CD4-positive, alpha-beta memory T cell (primary cell): ENCODE results near the gene EEF1AKMT3. TPM values are rescaled to one million over a fixed set of nuclear protein-coding genes. Genes with fewer than 3 reads are reported as not detected.

Experiments used
- CTCF ChIA-PET: fragments of 350-600 bp; sonication (Branson Sonifier 250); formaldehyde crosslinking; loops from one replicate; lab custom pipeline; 2021; ENCODE audit warnings: inconsistent platforms; ENCODE audit not compliant: partially characterized antibody; lab: Charles Lee
- POLR2A ChIA-PET: fragments of 350-600 bp; sonication (Branson Sonifier 250); formaldehyde crosslinking; loops from one replicate; lab custom pipeline; 2021; ENCODE audit not compliant: partially characterized antibody; lab: Charles Lee
- DNase-seq, 5 donors: peaks; one replicate each; pipeline versions ENCODE4 v3.0.0 to v3.0.0-alpha.2; 2020 to 2022; ENCODE audit warnings: mixed read lengths in 1 of 5
- H3K27ac ChIP-seq: one replicate; pipeline ENCODE4 v1.7.0; 2013; ENCODE audit warnings: low read depth, low read length
- H3K27me3 ChIP-seq: 2 replicates; pipeline ENCODE4 v1.7.0; 2013; ENCODE audit warnings: mild to moderate bottlenecking, low read length, moderate library complexity; ENCODE audit not compliant: insufficient read depth
- H3K36me3 ChIP-seq: 2 replicates; pipeline ENCODE4 v1.7.0; 2013; ENCODE audit warnings: mild to moderate bottlenecking, low read length, moderate library complexity; ENCODE audit not compliant: insufficient read depth
- H3K4me1 ChIP-seq: 2 replicates; pipeline ENCODE4 v1.7.0; 2013; ENCODE audit warnings: mild to moderate bottlenecking, low read length, moderate library complexity; ENCODE audit not compliant: insufficient read depth
- H3K4me3 ChIP-seq, 2 donors: one replicate each; pipeline ENCODE4 v1.7.0; 2013; ENCODE audit warnings: low read length in 2 of 2, mild to moderate bottlenecking in 1 of 2
- H3K9me3 ChIP-seq, 2 donors: one replicate each; pipeline ENCODE4 v1.7.0; 2013; ENCODE audit warnings: low read length in 2 of 2, control low read depth in 1 of 2; ENCODE audit not compliant: control insufficient read depth in 1 of 2
- H3K27ac Mint-ChIP-seq, 7 donors: one replicate each; pipeline ENCODE4 v1.8.0; 2020 to 2021; ENCODE audit warnings: mixed read lengths in 7 of 7, mild to moderate bottlenecking in 6 of 7, inconsistent platforms in 3 of 7, moderate library complexity in 3 of 7
- H3K27me3 Mint-ChIP-seq, 2 donors: one replicate each; pipeline ENCODE4 v1.8.0; 2020 to 2021; ENCODE audit warnings: mixed read lengths in 2 of 2
- H3K36me3 Mint-ChIP-seq, 2 donors: one replicate each; pipeline ENCODE4 v1.8.0; 2020 to 2021; ENCODE audit warnings: mixed read lengths in 2 of 2, inconsistent platforms in 1 of 2, mild to moderate bottlenecking in 1 of 2
- H3K4me1 Mint-ChIP-seq, 4 donors: one replicate each; pipeline ENCODE4 v1.8.0; 2020 to 2021; ENCODE audit warnings: mixed read lengths in 4 of 4, mild to moderate bottlenecking in 1 of 4
- H3K4me3 Mint-ChIP-seq, 8 donors: one replicate each; pipeline ENCODE4 v1.8.0; 2020 to 2021; ENCODE audit warnings: mixed read lengths in 8 of 8, mild to moderate bottlenecking in 7 of 8, moderate library complexity in 6 of 8, inconsistent platforms in 3 of 8
- H3K9me3 Mint-ChIP-seq, 8 donors: one replicate each; pipeline ENCODE4 v1.8.0; 2020 to 2021; ENCODE audit warnings: mixed read lengths in 8 of 8, mild to moderate bottlenecking in 5 of 8, inconsistent platforms in 3 of 8, moderate library complexity in 1 of 8
- intact Hi-C: fragments of 100-400 bp; cut with micrococcal nuclease; formaldehyde crosslinking; loops from one replicate; pipeline ENCODE4 v1.15.1; 2023
- polyA plus RNA-seq, 2 donors: library from polyadenylated mRNA; unstranded; fragments of 300-500 nt; fragmentation: Illumina TruSeq; gene quantifications; one replicate each; pipeline ENCODE4 v1.2.3, GENCODE V29; 2021
- total RNA-seq, 2 experiments: library from RNA; stranded (reverse); gene quantifications; one replicate each; pipeline ENCODE4 v1.2.3, GENCODE V29; 2021

The EEF1AKMT3 gene
- total and polyA plus RNA-seq, 4 experiments from 2014 or later = 3.1 to 12.4 (median 5.1) TPM

- Mint-ChIP-seq H3K4me3 (no peak overlapping the region), H3K27ac (peak overlapping the region in 3 of 7 donors; percentile 24 to 46 (median 36))
- no peaks in the 10 kb centered on the region for H3K9me3 ChIP-seq
These were observed 49.2 kb downstream of the EEF1AKMT3 start for GRCh38 chr12:57821474-57822214.

GRCh38 chr12:57822392-57823130 is 50.1 kb downstream of the EEF1AKMT3 start:
- H3K27me3 Mint-ChIP-seq = no peaks in the 10 kb centered on the region
- no peak for DNase-seq
- Histone ChIP-seq H3K27ac (no peak overlapping the region), H3K36me3 (peaks cover 62% of the 10 kb centered on the region), H3K4me1 (no peaks in the 10 kb centered on the region), H3K27me3 (no peaks in the 10 kb centered on the region), H3K4me3 (no peak overlapping the region), H3K9me3 (no peaks in the 10 kb centered on the region)
- peaks cover 0 to 13% (median 5%) of the 10 kb centered on the region in 4 donors for H3K4me1 Mint-ChIP-seq
- CTCF ChIA-PET = interaction anchor here (2.4 kb wide), 1 partner anchor 83 kb away, joined by 9 read pairs; no protein-coding TSS in a partner anchor
- H3K36me3 Mint-ChIP-seq = peaks cover 49 to 77% of the 10 kb centered on the region in 2 donors
- no peaks in the 10 kb centered on the region for H3K9me3 Mint-ChIP-seq
- no peak overlapping the region for H3K4me3 Mint-ChIP-seq
- POLR2A ChIA-PET = interaction anchor here (1.0 to 1.4 kb wide), 4 partner anchors 11 to 73 kb away, joined by 3 to 5 read pairs (median 3); partner anchors contain the start of gene CTDSP2
- H3K27ac Mint-ChIP-seq = peak overlapping the region in 3 of 7 donors; percentile 38 to 82 (median 71)
- intact Hi-C loops = no loop called here

More at GRCh38 chr12:57821474-57822214, 49.2 kb downstream of the EEF1AKMT3 start:
- DNase-seq = no peak
- Mint-ChIP-seq H3K36me3 (peaks cover 41 to 69% of the 10 kb centered on the region in 2 donors), H3K27me3 (no peaks in the 10 kb centered on the region), H3K9me3 (no peaks in the 10 kb centered on the region), H3K4me1 (peaks cover 0 to 13% (median 5%) of the 10 kb centered on the region in 4 donors)
- Histone ChIP-seq H3K4me3 (no peak overlapping the region), H3K27me3 (no peaks in the 10 kb centered on the region), H3K27ac (no peak overlapping the region), H3K4me1 (no peaks in the 10 kb centered on the region), H3K36me3 (peaks cover 52% of the 10 kb centered on the region)
- ChIA-PET POLR2A (no interaction called here), CTCF (no interaction called here)
- intact Hi-C loops = no loop called here

- Histone ChIP-seq H3K27me3 (no peaks in the 10 kb centered on the region), H3K27ac (no peak overlapping the region), H3K4me3 (no peak overlapping the region), H3K36me3 (peaks cover 68% of the 10 kb centered on the region), H3K4me1 (no peaks in the 10 kb centered on the region), H3K9me3 (no peaks in the 10 kb centered on the region)
- ChIA-PET POLR2A (interaction anchor here (1.0 to 1.4 kb wide), 4 partner anchors 10 to 72 kb away, joined by 3 to 5 read pairs (median 3); partner anchors contain the start of gene CTDSP2), CTCF (interaction anchor here (2.4 kb wide), 1 partner anchor 82 kb away, joined by 9 read pairs; no protein-coding TSS in a partner anchor)
- H3K27me3 Mint-ChIP-seq = no peaks in the 10 kb centered on the region
- peak overlapping the region in 5 of 7 donors; percentile 19 to 82 (median 46) for H3K27ac Mint-ChIP-seq
- H3K9me3 Mint-ChIP-seq = no peaks in the 10 kb centered on the region
- intact Hi-C loops = no loop called here
- H3K36me3 Mint-ChIP-seq = peaks cover 49 to 77% of the 10 kb centered on the region in 2 donors
- DNase-seq = no peak
- H3K4me3 Mint-ChIP-seq = no peak overlapping the region
- H3K4me1 Mint-ChIP-seq = peaks cover 0 to 12% (median 5%) of the 10 kb centered on the region in 4 donors
These were observed 50.9 kb downstream of the EEF1AKMT3 start for GRCh38 chr12:57823131-57823907.

GRCh38 chr12:57823908-57824640 is 51.7 kb downstream of the EEF1AKMT3 start:
- Mint-ChIP-seq H3K27me3 (no peaks in the 10 kb centered on the region), H3K4me1 (peaks cover 2 to 14% (median 7%) of the 10 kb centered on the region in 4 donors), H3K4me3 (peak overlapping the region in 1 of 8 donors; percentile 35), H3K9me3 (no peaks in the 10 kb centered on the region), H3K27ac (peak overlapping the region in 2 of 7 donors; percentile 30 to 46), H3K36me3 (peaks cover 57 to 78% of the 10 kb centered on the region in 2 donors)
- Histone ChIP-seq H3K27ac (no peak overlapping the region), H3K36me3 (peaks cover 76% of the 10 kb centered on the region), H3K4me1 (peaks cover 4% of the 10 kb centered on the region), H3K27me3 (no peaks in the 10 kb centered on the region), H3K4me3 (no peak overlapping the region), H3K9me3 (no peaks in the 10 kb centered on the region)
- DNase-seq = no peak
- POLR2A ChIA-PET = interaction anchor here (1.0 to 1.5 kb wide), 7 partner anchors 12 to 73 kb away, joined by 3 to 5 read pairs (median 3); partner anchors contain the start of gene CTDSP2
- intact Hi-C loops = no loop called here
- CTCF ChIA-PET = interaction anchor here (2.4 kb wide), 1 partner anchor 81 kb away, joined by 9 read pairs; no protein-coding TSS in a partner anchor

- intact Hi-C loops = no loop called here
- no peaks in the 10 kb centered on the region for H3K27me3 Mint-ChIP-seq
- DNase-seq = no peak
- Histone ChIP-seq H3K27me3 (no peaks in the 10 kb centered on the region), H3K4me1 (peaks cover 17% of the 10 kb centered on the region), H3K9me3 (no peaks in the 10 kb centered on the region), H3K27ac (no peak overlapping the region), H3K4me3 (no peak overlapping the region), H3K36me3 (peaks cover 84% of the 10 kb centered on the region)
- POLR2A ChIA-PET = interaction anchor here (1.1 to 1.5 kb wide), 3 partner anchors 10 to 53 kb away, joined by 3 to 4 read pairs (median 4); partner anchors contain the start of genes CTDSP2, EEF1AKMT3 and METTL1
- H3K4me1 Mint-ChIP-seq = peaks cover 10 to 27% (median 16%) of the 10 kb centered on the region in 4 donors
- no peaks in the 10 kb centered on the region for H3K9me3 Mint-ChIP-seq
- CTCF ChIA-PET = interaction anchor here (0.9 to 3.0 kb wide), 4 partner anchors 13 to 81 kb away, joined by 3 to 13 read pairs (median 4); no protein-coding TSS in a partner anchor
- H3K27ac Mint-ChIP-seq = peak overlapping the region; percentile 32 to 82 (median 70)
- H3K36me3 Mint-ChIP-seq = peaks cover 57 to 79% of the 10 kb centered on the region in 2 donors
- no peak overlapping the region for H3K4me3 Mint-ChIP-seq
These were observed 53.0 kb downstream of the EEF1AKMT3 start for GRCh38 chr12:57825451-57825850.

GRCh38 chr12:57826400-57826799 is 54.0 kb downstream of the EEF1AKMT3 start:
- Histone ChIP-seq H3K27me3 (no peaks in the 10 kb centered on the region), H3K4me3 (no peak overlapping the region), H3K27ac (peak overlapping the region; percentile 21), H3K4me1 (peaks cover 26% of the 10 kb centered on the region), H3K9me3 (no peaks in the 10 kb centered on the region), H3K36me3 (peaks cover 82% of the 10 kb centered on the region)
- peaks cover 52 to 73% of the 10 kb centered on the region in 2 donors for H3K36me3 Mint-ChIP-seq
- peaks cover 13 to 33% (median 20%) of the 10 kb centered on the region in 4 donors for H3K4me1 Mint-ChIP-seq
- no peak overlapping the region for H3K4me3 Mint-ChIP-seq
- ChIA-PET POLR2A (interaction anchor here (1.1 to 1.2 kb wide), 2 partner anchors 20 to 54 kb away, joined by 4 to 6 read pairs; partner anchors contain the start of genes CTDSP2, EEF1AKMT3 and METTL1), CTCF (interaction anchor here (0.7 to 4.6 kb wide), 6 partner anchors 24 to 80 kb away, joined by 3 to 45 read pairs (median 4); no protein-coding TSS in a partner anchor)
- no peak for DNase-seq
- peak overlapping the region in 2 of 7 donors; percentile 32 to 46 for H3K27ac Mint-ChIP-seq
- no peaks in the 10 kb centered on the region for H3K9me3 Mint-ChIP-seq
- intact Hi-C loops = no loop called here
- no peaks in the 10 kb centered on the region for H3K27me3 Mint-ChIP-seq
